GM21723 (cell line): ENCODE data around the gene COL4A3.

Experiments
- ATAC-seq: cut with Tn5 transposase; IDR thresholded peaks from one replicate; pipeline ENCODE4 v1.9.1; 2021; ENCODE audit warnings: mild to moderate bottlenecking, moderate library complexity; ENCODE audit not compliant: unreplicated experiment

COL4A3 gene

GRCh38 chr2:227163998-227164762 is at the start of gene COL4A3, which contains the start of gene COL4A4:
Gene COL4A3 (plus strand): TSS chr2:227164624. CDS start chr2:227164727, 103 bp downstream.
Gene COL4A4 (minus strand): TSS chr2:227164205. CDS start chr2:227147483, 16,722 bp downstream.
- peak; percentile 68 for ATAC-seq

- no peak for ATAC-seq
Measured at GRCh38 chr2:227115761-227116160, 48.7 kb upstream of the COL4A3 start.

- no peak for ATAC-seq
Measured at GRCh38 chr2:227117027-227117426, 47.4 kb upstream of the COL4A3 start.

GRCh38 chr2:227117852-227118251 is 46.6 kb upstream of the COL4A3 start:
- no peak for ATAC-seq

- ATAC-seq: no peak
Measured at GRCh38 chr2:227118353-227118752, 46.1 kb upstream of the COL4A3 start.

GRCh38 chr2:227123697-227124096 is 40.7 kb upstream of the COL4A3 start:
- no peak for ATAC-seq

- no peak for ATAC-seq
Measured at GRCh38 chr2:227124811-227125210, 39.6 kb upstream of the COL4A3 start.

- no peak for ATAC-seq
Measured at GRCh38 chr2:227125506-227125905, 38.9 kb upstream of the COL4A3 start.

- no peak for ATAC-seq
Measured at GRCh38 chr2:227127201-227127600, 37.2 kb upstream of the COL4A3 start.

GRCh38 chr2:227130636-227131035 is 33.8 kb upstream of the COL4A3 start:
- ATAC-seq: no peak

GRCh38 chr2:227132986-227133385 is 31.4 kb upstream of the COL4A3 start:
- ATAC-seq: no peak

- no peak for ATAC-seq
Measured at GRCh38 chr2:227134591-227134990, 29.8 kb upstream of the COL4A3 start.

- ATAC-seq: no peak
Measured at GRCh38 chr2:227141301-227141700, 23.1 kb upstream of the COL4A3 start.

GRCh38 chr2:227143895-227144294 is 20.5 kb upstream of the COL4A3 start:
- ATAC-seq: no peak

- no peak for ATAC-seq
Measured at GRCh38 chr2:227146456-227146855, 18.0 kb upstream of the COL4A3 start.

- ATAC-seq: no peak
Measured at GRCh38 chr2:227147023-227147422, 17.4 kb upstream of the COL4A3 start.

GRCh38 chr2:227148106-227148505 is 16.3 kb upstream of the COL4A3 start:
- no peak for ATAC-seq

GRCh38 chr2:227150222-227150936 is 14.0 kb upstream of the COL4A3 start:
- ATAC-seq: no peak

GRCh38 chr2:227152093-227152766 is 12.2 kb upstream of the COL4A3 start:
- no peak for ATAC-seq

- no peak for ATAC-seq
Measured at GRCh38 chr2:227153307-227153706, 11.1 kb upstream of the COL4A3 start.

GRCh38 chr2:227153758-227154486 is 10.5 kb upstream of the COL4A3 start:
- ATAC-seq: no peak
